Measurements from ENCODE around the gene GPC3. TPM values are rescaled to one million over a fixed set of nuclear protein-coding genes. Genes with fewer than 3 reads are reported as not detected.
A peak's percentile ranks its signal among the peaks of the same experiment; 100 is the strongest.

Gene GPC3
- total and polyA plus RNA-seq, 2 donors (not counting 3 experiments of a cell fraction or from before 2014, with no cell fraction given) = not detected

DNA sequence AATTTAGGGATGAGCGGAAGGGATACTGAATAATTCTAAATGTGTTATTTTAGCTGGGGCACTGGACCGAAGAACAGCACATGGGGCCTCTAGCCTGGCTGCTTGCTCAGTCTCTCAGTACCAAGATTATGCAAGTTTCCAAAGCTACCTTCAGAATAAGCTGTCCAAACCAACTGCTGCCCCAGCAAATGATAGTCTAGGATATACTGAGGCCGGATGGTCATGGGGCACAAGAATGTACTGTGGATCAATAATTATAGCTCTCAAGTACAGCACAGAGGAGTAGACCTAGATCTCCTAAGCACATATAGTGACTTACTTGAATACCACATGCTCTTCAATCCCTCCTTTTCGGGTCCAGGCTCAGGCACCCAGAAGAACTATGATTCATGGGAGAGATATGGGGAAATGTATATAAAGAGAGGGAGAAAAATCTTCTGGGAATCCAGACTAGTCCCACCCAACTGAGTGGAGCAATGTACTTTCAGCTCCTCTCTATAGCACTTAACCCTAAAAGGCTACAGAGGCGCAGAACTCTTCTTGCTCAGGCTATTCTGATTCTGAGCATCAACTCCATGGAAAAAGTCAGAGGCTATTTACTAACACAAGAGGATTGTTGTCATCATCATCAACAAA lies 409.8 kb downstream of the GPC3 start:
- no peaks in the 10 kb centered on the region for H3K79me2 ChIP-seq (ENCODE audit: control insufficient read depth, insufficient read depth, low read length)
- dilution Hi-C loops (cut with MboI; ENCODE audit: extremely low pct_ligation_motif_present, low sequenced_read_pairs) (no loop called here), intact Hi-C loops (cut with micrococcal nuclease) (no loop called here)
- H3K9ac ChIP-seq (replicated peaks; ENCODE audit: extremely low read depth, insufficient read depth, low read length) = no peak overlapping the region
- TF ChIP-seq JUN (IDR thresholded peaks at IDR 0.05; ENCODE audit: borderline replicate concordance, insufficient read depth, insufficient read length, low read depth) (no peak), GATA2 (IDR thresholded peaks at IDR 0.05; ENCODE audit: insufficient read depth, insufficient read length, low read depth, low read length) (no peak), POLR2A (IDR thresholded peaks at IDR 0.05; ENCODE audit: low read depth, low read length) (no peak), FOS (IDR thresholded peaks at IDR 0.05; ENCODE audit: borderline replicate concordance, insufficient read depth, low read length) (no peak), EZH2 (IDR thresholded peaks at IDR 0.05; ENCODE audit: borderline replicate concordance, low read depth, low read length, severe bottlenecking) (no peak), POLR2AphosphoS5 (IDR thresholded peaks at IDR 0.05; ENCODE audit: insufficient read depth, low read depth, low read length) (no peak), MYC (IDR thresholded peaks at IDR 0.05; ENCODE audit: low read depth, low read length) (no peak)
- TF ChIP-seq, protein P1, sequence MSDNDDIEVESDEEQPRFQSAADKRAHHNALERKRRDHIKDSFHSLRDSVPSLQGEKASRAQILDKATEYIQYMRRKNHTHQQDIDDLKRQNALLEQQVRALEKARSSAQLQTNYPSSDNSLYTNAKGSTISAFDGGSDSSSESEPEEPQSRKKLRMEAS (IDR thresholded peaks at IDR 0.05; ENCODE audit: insufficient read depth, insufficient read length) = no peak
- TF ChIP-seq, protein P2, sequence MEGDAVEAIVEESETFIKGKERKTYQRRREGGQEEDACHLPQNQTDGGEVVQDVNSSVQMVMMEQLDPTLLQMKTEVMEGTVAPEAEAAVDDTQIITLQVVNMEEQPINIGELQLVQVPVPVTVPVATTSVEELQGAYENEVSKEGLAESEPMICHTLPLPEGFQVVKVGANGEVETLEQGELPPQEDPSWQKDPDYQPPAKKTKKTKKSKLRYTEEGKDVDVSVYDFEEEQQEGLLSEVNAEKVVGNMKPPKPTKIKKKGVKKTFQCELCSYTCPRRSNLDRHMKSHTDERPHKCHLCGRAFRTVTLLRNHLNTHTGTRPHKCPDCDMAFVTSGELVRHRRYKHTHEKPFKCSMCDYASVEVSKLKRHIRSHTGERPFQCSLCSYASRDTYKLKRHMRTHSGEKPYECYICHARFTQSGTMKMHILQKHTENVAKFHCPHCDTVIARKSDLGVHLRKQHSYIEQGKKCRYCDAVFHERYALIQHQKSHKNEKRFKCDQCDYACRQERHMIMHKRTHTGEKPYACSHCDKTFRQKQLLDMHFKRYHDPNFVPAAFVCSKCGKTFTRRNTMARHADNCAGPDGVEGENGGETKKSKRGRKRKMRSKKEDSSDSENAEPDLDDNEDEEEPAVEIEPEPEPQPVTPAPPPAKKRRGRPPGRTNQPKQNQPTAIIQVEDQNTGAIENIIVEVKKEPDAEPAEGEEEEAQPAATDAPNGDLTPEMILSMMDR (IDR thresholded peaks at IDR 0.05; ENCODE audit: extremely low read depth in 1 of 2, insufficient read depth in 1 of 2, low read depth in 1 of 2, low read length in 2 of 2) = no peak
- H3K36me3 ChIP-seq (ENCODE audit: control insufficient read depth in 2 of 2, extremely low read depth in 1 of 2, insufficient read depth in 2 of 2, low read length in 2 of 2) = no peaks in the 10 kb centered on the region
- H3K9me3 ChIP-seq (replicated peaks; ENCODE audit: control insufficient read depth, insufficient read depth, low read length) = no peaks in the 10 kb centered on the region
- BruUV-seq (replicated peaks) = no TSS peak
- CTCF ChIA-PET = no interaction called here
- H4K20me1 ChIP-seq (replicated peaks; ENCODE audit: control insufficient read depth, extremely low read depth, insufficient read depth, low read length) = no peaks in the 10 kb centered on the region
- H3K4me3 ChIP-seq (replicated peaks in 1 of 3; ENCODE audit: insufficient read depth in 1 of 3, low read depth in 1 of 3, low read length in 3 of 3) = no peak overlapping the region
- DNase-seq (ENCODE audit: low read depth, low spot score) (no peak), FAIRE-seq (peak; percentile 57)
- H3K27me3 ChIP-seq (ENCODE audit: control insufficient read depth in 2 of 2, insufficient read depth in 2 of 2, low read length in 2 of 2) = no peaks in the 10 kb centered on the region
- H3K27ac ChIP-seq (ENCODE audit: insufficient read depth, low read depth, low read length) = no peak overlapping the region
- no peaks in the 10 kb centered on the region for H3K4me1 ChIP-seq (ENCODE audit: control insufficient read depth, extremely low read depth, insufficient read depth, low read length)
- H2AFZ ChIP-seq (ENCODE audit: low read depth, low read length) = no peak overlapping the region
- POLR2A ChIA-PET = no interaction called here
- no peaks in the 10 kb centered on the region for H3K9me1 ChIP-seq (replicated peaks; ENCODE audit: control insufficient read depth, extremely low read depth, insufficient read depth, low read length)
- no peak overlapping the region for H3K4me2 ChIP-seq (ENCODE audit: insufficient read depth, low read length)
